Smooth muscle cell (in vitro differentiated cells): Measurements from ENCODE around the gene CAMTA1. TPM values are rescaled to one million over a fixed set of nuclear protein-coding genes. Genes with fewer than 3 reads are reported as not detected.

Experiments
- DNase-seq: peaks from one replicate; lab custom pipeline; 2025; ENCODE audit not compliant: unreplicated experiment; lab: John Stamatoyannopoulos, UW
- H2AFZ ChIP-seq: fragments of 200-600 bp; sonication (generic); 2 replicates; pipeline ENCODE4 v1.6.0; 2016; ENCODE audit warnings: antibody characterized with exemption, low read depth, mild to moderate bottlenecking
- H3F3A ChIP-seq: fragments of 200-600 bp; sonication (generic); 2 replicates; pipeline ENCODE4 v1.6.0; 2017; ENCODE audit warnings: antibody characterized with exemption, low read depth
- H3K27ac ChIP-seq: fragments of 200-600 bp; sonication (generic); 2 replicates; pipeline ENCODE4 v1.5.1; 2016; ENCODE audit warnings: low read depth, mild to moderate bottlenecking
- H3K27me3 ChIP-seq: fragments of 200-600 bp; sonication (generic); 2 replicates; pipeline ENCODE4 v1.6.1; 2016; ENCODE audit warnings: low read depth, mild to moderate bottlenecking
- H3K36me3 ChIP-seq: fragments of 200-600 bp; sonication (generic); 2 replicates; pipeline ENCODE4 v1.5.1; 2016; ENCODE audit warnings: low read depth
- H3K4me1 ChIP-seq: fragments of 200-600 bp; sonication (generic); 2 replicates; pipeline ENCODE4 v1.5.1; 2016; ENCODE audit warnings: low read depth
- H3K4me2 ChIP-seq: fragments of 200-600 bp; sonication (generic); 2 replicates; pipeline ENCODE4 v1.6.0; 2016; ENCODE audit warnings: mild to moderate bottlenecking
- H3K4me3 ChIP-seq: fragments of 200-600 bp; sonication (generic); 2 replicates; pipeline ENCODE4 v1.5.1; 2016; ENCODE audit warnings: mild to moderate bottlenecking
- H3K79me2 ChIP-seq: fragments of 200-600 bp; sonication (generic); 2 replicates; pipeline ENCODE4 v1.6.0; 2016; ENCODE audit warnings: low read depth, mild to moderate bottlenecking
- H3K9ac ChIP-seq: fragments of 200-600 bp; sonication (generic); 2 replicates; pipeline ENCODE4 v1.6.0; 2016; ENCODE audit warnings: low read depth
- H3K9me3 ChIP-seq: fragments of 200-600 bp; sonication (generic); replicated peaks from 2 replicates; pipeline ENCODE4 v1.5.1; 2016; ENCODE audit warnings: low read depth
- H4K20me1 ChIP-seq: fragments of 200-600 bp; sonication (generic); 2 replicates; pipeline ENCODE4 v1.6.0; 2016; ENCODE audit warnings: low read depth
- WGBS: methylation state at CpG from one replicate; pipeline ENCODE4 v1.1.7; 2016; ENCODE audit warnings: low lambda C conversion rate; 5-methylcytosine and 5-hydroxymethylcytosine counted together
- polyA plus RNA-seq: library from polyadenylated mRNA; unstranded; fragments of >200 nt; fragmentation: Nextera tagmentation; extraction: Ambion mirVana; gene quantifications from 2 replicates; pipeline ENCODE4 v1.2.1, GENCODE V29; 2016
- total RNA-seq: library from RNA; depleted of rRNA; stranded (reverse); fragments of >200 nt; gene quantifications from 2 replicates; pipeline ENCODE4 v1.2.3, GENCODE V29; 2014
- TF ChIP-seq, protein P1 (sequence below): fragments of 200-600 bp; sonication (generic); IDR thresholded peaks from 2 replicates; pipeline ENCODE4 v1.5.1; 2017; ENCODE audit warnings: borderline replicate concordance, mild to moderate bottlenecking, antibody characterized with exemption; ENCODE audit not compliant: insufficient read depth, poor library complexity, severe bottlenecking

CAMTA1 gene
- total and polyA plus RNA-seq, 2 experiments from 2014 or later = 139 to 145 TPM

DNA sequence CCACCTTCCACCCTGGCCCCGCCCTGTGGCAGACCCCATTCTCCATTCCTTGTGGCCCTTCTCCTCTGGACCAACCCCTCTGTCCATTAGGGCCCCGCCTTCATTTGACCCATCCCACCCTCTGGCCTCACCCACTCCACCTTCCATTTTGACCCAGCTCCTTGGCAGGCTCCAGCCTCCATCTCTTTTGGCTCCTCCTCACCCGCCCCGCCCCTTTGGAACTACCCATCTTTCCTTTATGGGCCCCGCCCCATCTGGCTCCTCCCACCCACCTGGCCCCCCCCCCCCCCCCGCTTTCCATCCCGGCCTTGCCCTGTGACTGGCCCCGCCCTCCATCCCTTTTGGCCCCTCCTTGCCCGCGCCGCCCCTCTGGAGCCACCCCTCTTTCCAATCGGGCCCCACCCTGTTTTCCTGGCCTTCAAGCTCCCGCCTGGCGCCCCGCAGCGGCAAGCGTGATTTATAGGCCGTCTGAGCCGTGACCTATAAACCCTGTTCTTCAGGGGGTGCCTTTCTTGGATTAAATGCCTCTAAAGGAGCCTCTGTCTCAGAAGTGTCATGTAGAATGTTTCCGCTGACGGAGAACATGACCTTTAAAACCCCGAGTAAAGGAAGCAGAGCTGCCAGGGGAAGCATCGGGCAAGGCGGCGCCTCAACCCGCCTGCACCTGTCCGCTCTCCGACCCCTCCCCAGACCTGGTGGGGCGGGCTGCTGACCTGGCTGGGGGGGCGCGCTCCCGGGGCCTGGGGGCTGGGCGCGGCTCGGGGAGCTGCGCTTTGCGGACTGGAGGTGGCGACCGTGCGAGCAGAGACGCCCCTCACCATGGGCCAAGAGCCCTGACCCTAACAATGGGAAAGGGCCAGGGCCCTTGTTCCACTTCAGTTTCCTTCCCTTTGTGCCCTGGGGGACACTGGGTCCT, 178.0 kb downstream of the CAMTA1 start:
- Histone ChIP-seq H4K20me1 (no peaks in the 10 kb centered on the region), H3K4me1 (peaks cover 14% of the 10 kb centered on the region), H3K79me2 (no peaks in the 10 kb centered on the region), H3K9me3 (no peaks in the 10 kb centered on the region), H3K36me3 (no peaks in the 10 kb centered on the region), H2AFZ (no peak overlapping the region), H3K27me3 (no peaks in the 10 kb centered on the region), H3K4me2 (peak overlapping the region; percentile 78), H3K9ac (no peak overlapping the region), H3K4me3 (peak overlapping the region; percentile 23), H3K27ac (no peak overlapping the region), H3F3A (peaks cover 6% of the 10 kb centered on the region)
- WGBS = 15% methylated on average over 34 of the region's 41 CpGs
- TF ChIP-seq, protein P1, sequence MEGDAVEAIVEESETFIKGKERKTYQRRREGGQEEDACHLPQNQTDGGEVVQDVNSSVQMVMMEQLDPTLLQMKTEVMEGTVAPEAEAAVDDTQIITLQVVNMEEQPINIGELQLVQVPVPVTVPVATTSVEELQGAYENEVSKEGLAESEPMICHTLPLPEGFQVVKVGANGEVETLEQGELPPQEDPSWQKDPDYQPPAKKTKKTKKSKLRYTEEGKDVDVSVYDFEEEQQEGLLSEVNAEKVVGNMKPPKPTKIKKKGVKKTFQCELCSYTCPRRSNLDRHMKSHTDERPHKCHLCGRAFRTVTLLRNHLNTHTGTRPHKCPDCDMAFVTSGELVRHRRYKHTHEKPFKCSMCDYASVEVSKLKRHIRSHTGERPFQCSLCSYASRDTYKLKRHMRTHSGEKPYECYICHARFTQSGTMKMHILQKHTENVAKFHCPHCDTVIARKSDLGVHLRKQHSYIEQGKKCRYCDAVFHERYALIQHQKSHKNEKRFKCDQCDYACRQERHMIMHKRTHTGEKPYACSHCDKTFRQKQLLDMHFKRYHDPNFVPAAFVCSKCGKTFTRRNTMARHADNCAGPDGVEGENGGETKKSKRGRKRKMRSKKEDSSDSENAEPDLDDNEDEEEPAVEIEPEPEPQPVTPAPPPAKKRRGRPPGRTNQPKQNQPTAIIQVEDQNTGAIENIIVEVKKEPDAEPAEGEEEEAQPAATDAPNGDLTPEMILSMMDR = no peak
- peak; percentile 28 for DNase-seq

DNA sequence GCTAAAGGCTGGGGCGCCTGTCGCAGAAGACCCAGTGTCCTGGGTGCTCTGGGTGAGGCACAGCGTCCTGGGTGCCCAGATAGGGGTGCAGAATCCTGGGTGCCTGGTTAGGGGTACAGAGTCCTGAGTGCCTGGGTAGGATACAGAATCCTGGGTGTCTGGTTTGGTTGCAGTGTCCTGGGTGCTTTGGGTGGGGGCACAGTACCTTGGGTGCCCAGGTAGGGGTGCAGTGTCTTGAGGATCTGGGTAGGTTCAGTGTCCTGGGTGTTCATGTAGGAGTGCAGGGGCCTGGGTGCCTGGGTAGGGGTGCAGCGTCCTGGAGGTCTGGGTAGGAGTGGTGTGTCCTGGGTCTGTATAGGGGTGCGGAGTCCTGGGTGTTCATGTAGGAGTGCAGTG, 178.7 kb downstream of the CAMTA1 start:
- WGBS = 76% methylated on average over 5 of the region's 5 CpGs
- Histone ChIP-seq H2AFZ (no peak overlapping the region), H3K4me2 (no peak overlapping the region), H3K27ac (no peak overlapping the region), H3K4me1 (peaks cover 14% of the 10 kb centered on the region), H3K9me3 (no peaks in the 10 kb centered on the region), H3K4me3 (no peak overlapping the region), H3K9ac (no peak overlapping the region), H3K27me3 (no peaks in the 10 kb centered on the region), H3F3A (peaks cover 6% of the 10 kb centered on the region), H4K20me1 (no peaks in the 10 kb centered on the region), H3K36me3 (no peaks in the 10 kb centered on the region), H3K79me2 (no peaks in the 10 kb centered on the region)
- DNase-seq = no peak
- TF ChIP-seq, protein P1 = no peak

DNA sequence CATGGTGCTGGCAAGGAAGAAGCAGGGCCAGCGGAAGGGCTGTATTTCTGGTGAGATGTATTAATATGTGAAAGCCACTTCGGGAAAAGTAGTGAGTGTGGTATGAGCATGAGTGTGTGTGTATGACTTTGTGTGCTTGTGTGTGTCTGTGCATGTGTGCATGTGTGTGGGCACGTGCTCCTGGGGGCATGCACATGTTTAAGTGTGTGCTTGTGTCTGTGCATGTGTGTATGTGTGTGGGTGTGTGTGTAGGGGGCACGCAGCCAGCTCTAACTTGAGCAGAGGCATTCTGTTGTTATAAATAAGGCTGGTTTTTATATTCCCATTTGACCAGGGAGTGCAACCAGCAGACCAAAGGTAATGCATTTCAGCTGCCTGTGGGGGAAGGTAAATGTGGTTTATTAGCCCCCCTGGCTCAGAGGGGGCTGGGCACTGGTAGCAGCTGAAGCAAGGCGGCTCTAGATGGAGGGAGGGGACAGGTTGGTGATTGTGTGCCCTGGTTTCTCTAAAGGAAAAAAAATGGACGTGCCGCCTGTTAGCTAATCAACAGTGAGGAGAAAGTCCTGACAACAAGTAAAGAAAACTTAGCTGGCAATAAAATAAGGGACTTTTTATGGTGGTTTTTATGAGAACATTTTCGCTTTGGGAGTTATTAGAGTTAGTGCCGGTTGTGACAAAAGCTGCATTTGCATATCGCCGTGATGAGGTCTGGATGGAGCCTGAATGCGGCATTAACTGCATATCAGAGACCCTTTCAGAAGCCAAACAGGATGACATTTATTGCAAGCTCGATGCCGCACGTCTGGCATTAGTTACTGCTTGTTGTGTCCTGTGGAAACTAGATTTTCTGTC, 180.1 kb downstream of the CAMTA1 start:
- Histone ChIP-seq H3K79me2 (no peaks in the 10 kb centered on the region), H3F3A (peaks cover 6% of the 10 kb centered on the region), H3K4me3 (no peak overlapping the region), H3K4me1 (peaks cover 14% of the 10 kb centered on the region), H3K9me3 (no peaks in the 10 kb centered on the region), H3K27ac (no peak overlapping the region), H2AFZ (no peak overlapping the region), H3K36me3 (no peaks in the 10 kb centered on the region), H3K9ac (no peak overlapping the region), H3K27me3 (no peaks in the 10 kb centered on the region), H3K4me2 (no peak overlapping the region), H4K20me1 (no peaks in the 10 kb centered on the region)
- 51% methylated on average over 15 of the region's 15 CpGs for WGBS
- no peak for DNase-seq
- TF ChIP-seq, protein P1 = no peak
